Endothelial cell (in vitro differentiated cells): ENCODE data around the gene LRIT2. TPM values are rescaled to one million over a fixed set of nuclear protein-coding genes. Genes with fewer than 3 reads are reported as not detected.

Experiments
- DNase-seq: peaks from one replicate; pipeline ENCODE4 v3.0.0; 2021; ENCODE audit warnings: low spot score
- H3K27ac Mint-ChIP-seq: one replicate; pipeline ENCODE4 v1.8.0; 2021; ENCODE audit warnings: mixed read lengths, inconsistent platforms; ENCODE audit not compliant: unreplicated experiment
- H3K27me3 Mint-ChIP-seq: one replicate; pipeline ENCODE4 v1.8.0; 2021; ENCODE audit warnings: mild to moderate bottlenecking, moderate library complexity, mixed read lengths, inconsistent platforms; ENCODE audit not compliant: unreplicated experiment
- H3K36me3 Mint-ChIP-seq: one replicate; pipeline ENCODE4 v1.8.0; 2021; ENCODE audit warnings: mild to moderate bottlenecking, low read depth, mixed read lengths, inconsistent platforms; ENCODE audit not compliant: unreplicated experiment
- H3K4me1 Mint-ChIP-seq: one replicate; pipeline ENCODE4 v1.8.0; 2021; ENCODE audit warnings: mild to moderate bottlenecking, mixed read lengths, inconsistent platforms; ENCODE audit not compliant: unreplicated experiment
- H3K4me3 Mint-ChIP-seq: one replicate; pipeline ENCODE4 v1.8.0; 2021; ENCODE audit warnings: mild to moderate bottlenecking, mixed read lengths, inconsistent platforms; ENCODE audit not compliant: unreplicated experiment
- H3K9me3 Mint-ChIP-seq: one replicate; pipeline ENCODE4 v1.8.0; 2021; ENCODE audit warnings: mixed read lengths, inconsistent platforms; ENCODE audit not compliant: unreplicated experiment
- total RNA-seq: library from RNA; stranded (reverse); fragmentation: NEBNext Ultra II Directional; extraction: Animal tissue kit (Norgen Biotek cat#: 25700); gene quantifications from one replicate; pipeline ENCODE4 v1.2.1, GENCODE V29; 2021; ENCODE audit not compliant: unreplicated experiment
- TF ChIP-seq, protein P1 (sequence below): fragments of 200-600 bp; sonication (generic); IDR thresholded peaks from one replicate; pipeline ENCODE4 v1.5.0; 2021; ENCODE audit warnings: antibody characterized with exemption; ENCODE audit not compliant: unreplicated experiment

LRIT2 gene
- total RNA-seq, 1 donor from 2014 or later = not detected

- H3K27ac Mint-ChIP-seq = no peak overlapping the region
- TF ChIP-seq, protein P1, sequence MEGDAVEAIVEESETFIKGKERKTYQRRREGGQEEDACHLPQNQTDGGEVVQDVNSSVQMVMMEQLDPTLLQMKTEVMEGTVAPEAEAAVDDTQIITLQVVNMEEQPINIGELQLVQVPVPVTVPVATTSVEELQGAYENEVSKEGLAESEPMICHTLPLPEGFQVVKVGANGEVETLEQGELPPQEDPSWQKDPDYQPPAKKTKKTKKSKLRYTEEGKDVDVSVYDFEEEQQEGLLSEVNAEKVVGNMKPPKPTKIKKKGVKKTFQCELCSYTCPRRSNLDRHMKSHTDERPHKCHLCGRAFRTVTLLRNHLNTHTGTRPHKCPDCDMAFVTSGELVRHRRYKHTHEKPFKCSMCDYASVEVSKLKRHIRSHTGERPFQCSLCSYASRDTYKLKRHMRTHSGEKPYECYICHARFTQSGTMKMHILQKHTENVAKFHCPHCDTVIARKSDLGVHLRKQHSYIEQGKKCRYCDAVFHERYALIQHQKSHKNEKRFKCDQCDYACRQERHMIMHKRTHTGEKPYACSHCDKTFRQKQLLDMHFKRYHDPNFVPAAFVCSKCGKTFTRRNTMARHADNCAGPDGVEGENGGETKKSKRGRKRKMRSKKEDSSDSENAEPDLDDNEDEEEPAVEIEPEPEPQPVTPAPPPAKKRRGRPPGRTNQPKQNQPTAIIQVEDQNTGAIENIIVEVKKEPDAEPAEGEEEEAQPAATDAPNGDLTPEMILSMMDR = no peak
- DNase-seq = peak; percentile 53
- H3K36me3 Mint-ChIP-seq = no peaks in the 10 kb centered on the region
- no peaks in the 10 kb centered on the region for H3K4me1 Mint-ChIP-seq
- no peak overlapping the region for H3K4me3 Mint-ChIP-seq
- H3K9me3 Mint-ChIP-seq = no peaks in the 10 kb centered on the region
- peaks cover 7% of the 10 kb centered on the region for H3K27me3 Mint-ChIP-seq
Observed at GRCh38 chr10:84224411-84225028, 824 bp downstream of the LRIT2 start.

- H3K27me3 Mint-ChIP-seq = peaks cover 7% of the 10 kb centered on the region
- H3K4me3 Mint-ChIP-seq = no peak overlapping the region
- DNase-seq = no peak
- TF ChIP-seq, protein P1 = no peak
- H3K9me3 Mint-ChIP-seq = no peaks in the 10 kb centered on the region
- H3K4me1 Mint-ChIP-seq = no peaks in the 10 kb centered on the region
- H3K36me3 Mint-ChIP-seq = no peaks in the 10 kb centered on the region
- H3K27ac Mint-ChIP-seq = no peak overlapping the region
Observed at GRCh38 chr10:84221916-84222315, 3.4 kb downstream of the LRIT2 start.

DNA sequence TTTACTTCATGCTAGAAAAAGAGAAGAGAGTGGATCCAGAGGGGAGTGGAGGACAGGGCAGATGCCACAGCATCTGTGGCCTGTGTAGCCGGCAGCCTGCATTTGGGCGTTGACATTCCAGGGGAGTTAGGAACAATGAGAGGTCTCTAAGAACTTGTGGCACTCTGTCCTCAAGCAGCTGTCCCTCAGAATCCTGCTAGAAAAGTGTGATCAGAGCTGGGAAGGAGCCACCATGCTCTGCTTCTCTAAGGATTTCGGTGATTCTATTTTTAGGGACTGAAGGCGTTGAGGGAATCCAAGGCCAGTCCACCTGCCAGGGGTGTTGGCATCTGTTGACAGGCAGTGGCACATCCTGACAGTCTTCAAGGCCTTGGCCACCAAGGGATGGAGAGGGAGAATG lies 7.6 kb downstream of the LRIT2 start:
- no peaks in the 10 kb centered on the region for H3K36me3 Mint-ChIP-seq
- H3K9me3 Mint-ChIP-seq = no peaks in the 10 kb centered on the region
- H3K4me3 Mint-ChIP-seq = no peak overlapping the region
- peaks cover 7% of the 10 kb centered on the region for H3K27me3 Mint-ChIP-seq
- no peak for DNase-seq
- TF ChIP-seq, protein P1 = no peak
- H3K4me1 Mint-ChIP-seq = no peaks in the 10 kb centered on the region
- H3K27ac Mint-ChIP-seq = no peak overlapping the region

GRCh38 chr10:84216834-84217233 lies 8.5 kb downstream of the LRIT2 start:
- Mint-ChIP-seq H3K27ac (no peak overlapping the region), H3K9me3 (no peaks in the 10 kb centered on the region), H3K27me3 (peaks cover 7% of the 10 kb centered on the region), H3K36me3 (no peaks in the 10 kb centered on the region), H3K4me3 (no peak overlapping the region), H3K4me1 (no peaks in the 10 kb centered on the region)
- DNase-seq = no peak
- TF ChIP-seq, protein P1 = no peak

DNA sequence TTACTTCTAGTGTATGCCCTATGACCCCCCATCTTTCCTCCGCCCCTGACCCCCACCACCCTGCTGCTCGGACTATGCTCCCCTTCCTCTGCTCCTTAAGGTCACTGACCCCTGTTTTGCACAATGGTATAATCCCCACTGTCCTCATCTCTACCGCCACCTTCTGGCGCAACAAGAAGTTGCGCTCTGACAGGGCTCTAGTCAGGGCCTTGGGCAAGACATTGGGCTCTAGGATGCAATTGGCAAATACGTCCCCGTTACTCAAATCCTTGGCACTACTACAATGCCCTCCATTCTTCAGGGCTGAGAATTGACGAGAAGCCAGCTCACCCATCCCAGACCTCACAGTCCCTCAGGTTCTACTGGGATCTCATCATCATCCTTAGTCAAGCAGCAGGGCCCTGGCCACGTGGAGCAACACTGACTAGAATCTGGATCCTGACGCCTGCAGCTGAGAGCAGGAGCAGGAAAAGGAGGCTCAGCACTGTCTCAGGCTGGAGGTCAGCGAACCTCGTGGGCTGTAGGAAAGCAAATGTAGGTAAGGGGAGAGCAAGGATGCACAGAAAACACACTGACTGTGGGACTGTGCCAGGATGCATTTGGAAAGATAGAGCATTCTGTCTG lies 10.6 kb downstream of the LRIT2 start:
- H3K27me3 Mint-ChIP-seq = peaks cover 9% of the 10 kb centered on the region
- no peaks in the 10 kb centered on the region for H3K4me1 Mint-ChIP-seq
- no peak overlapping the region for H3K27ac Mint-ChIP-seq
- no peaks in the 10 kb centered on the region for H3K36me3 Mint-ChIP-seq
- H3K9me3 Mint-ChIP-seq = no peaks in the 10 kb centered on the region
- TF ChIP-seq, protein P1 = peak; percentile 48
- DNase-seq = peak; percentile 62
- no peak overlapping the region for H3K4me3 Mint-ChIP-seq
